HG02759 (cell line): Measurements from ENCODE around the gene BLVRA.

Source experiments
- ATAC-seq: cut with Tn5 transposase; IDR thresholded peaks from one replicate; pipeline ENCODE4 v1.9.1; 2021; ENCODE audit warnings: mild to moderate bottlenecking, moderate library complexity; ENCODE audit not compliant: unreplicated experiment

BLVRA gene

GRCh38 chr7:43749383-43749940 lies 9.0 kb upstream of the BLVRA start:
- no peak for ATAC-seq

- ATAC-seq = peak; percentile 25
These were observed 8.2 kb upstream of the BLVRA start for GRCh38 chr7:43750016-43750887.

GRCh38 chr7:43752411-43752810 lies 6.1 kb upstream of the BLVRA start:
- ATAC-seq = no peak

- no peak for ATAC-seq
These were observed 5.1 kb upstream of the BLVRA start for GRCh38 chr7:43753271-43753810.

GRCh38 chr7:43753843-43754242 lies 4.6 kb upstream of the BLVRA start:
- no peak for ATAC-seq

- no peak for ATAC-seq
These were observed 3.9 kb upstream of the BLVRA start for GRCh38 chr7:43754596-43754995.

- no peak for ATAC-seq
These were observed 2.0 kb upstream of the BLVRA start for GRCh38 chr7:43756368-43757072.

- no peak for ATAC-seq
These were observed 1.3 kb upstream of the BLVRA start for GRCh38 chr7:43757073-43757720.

- peak; percentile 62 for ATAC-seq
These were observed 573 bp downstream of the BLVRA start for GRCh38 chr7:43758822-43759683.

- no peak for ATAC-seq
These were observed 2.4 kb downstream of the BLVRA start for GRCh38 chr7:43760861-43761260.

GRCh38 chr7:43761382-43761781 lies 2.9 kb downstream of the BLVRA start:
- no peak for ATAC-seq

- no peak for ATAC-seq
These were observed 3.6 kb downstream of the BLVRA start for GRCh38 chr7:43761938-43762692.

GRCh38 chr7:43763183-43763582 lies 4.7 kb downstream of the BLVRA start:
- ATAC-seq = no peak

- ATAC-seq = peak; percentile 44
These were observed 5.7 kb downstream of the BLVRA start for GRCh38 chr7:43764039-43764761.

- no peak for ATAC-seq
These were observed 6.5 kb downstream of the BLVRA start for GRCh38 chr7:43764807-43765491.

- ATAC-seq = no peak
These were observed 8.1 kb downstream of the BLVRA start for GRCh38 chr7:43766564-43766963.

GRCh38 chr7:43767311-43767710 lies 8.8 kb downstream of the BLVRA start:
- ATAC-seq = no peak

GRCh38 chr7:43768201-43768886 lies 9.9 kb downstream of the BLVRA start:
- ATAC-seq = no peak
